ENCODE results near the gene DCTPP1. TPM values are rescaled to one million over a fixed set of nuclear protein-coding genes. Genes with fewer than 3 reads are reported as not detected.

DCTPP1 gene
- total and polyA plus RNA-seq, 9 of the 15 experiments (the other 6 are each of a cell fraction or from before 2014, with no cell fraction given): 45.0 to 132 (median 80.6) TPM

GRCh38 chr16:30381291-30382041 lies 48.4 kb downstream of the DCTPP1 start (continued):
- TF ChIP-seq, protein P1, sequence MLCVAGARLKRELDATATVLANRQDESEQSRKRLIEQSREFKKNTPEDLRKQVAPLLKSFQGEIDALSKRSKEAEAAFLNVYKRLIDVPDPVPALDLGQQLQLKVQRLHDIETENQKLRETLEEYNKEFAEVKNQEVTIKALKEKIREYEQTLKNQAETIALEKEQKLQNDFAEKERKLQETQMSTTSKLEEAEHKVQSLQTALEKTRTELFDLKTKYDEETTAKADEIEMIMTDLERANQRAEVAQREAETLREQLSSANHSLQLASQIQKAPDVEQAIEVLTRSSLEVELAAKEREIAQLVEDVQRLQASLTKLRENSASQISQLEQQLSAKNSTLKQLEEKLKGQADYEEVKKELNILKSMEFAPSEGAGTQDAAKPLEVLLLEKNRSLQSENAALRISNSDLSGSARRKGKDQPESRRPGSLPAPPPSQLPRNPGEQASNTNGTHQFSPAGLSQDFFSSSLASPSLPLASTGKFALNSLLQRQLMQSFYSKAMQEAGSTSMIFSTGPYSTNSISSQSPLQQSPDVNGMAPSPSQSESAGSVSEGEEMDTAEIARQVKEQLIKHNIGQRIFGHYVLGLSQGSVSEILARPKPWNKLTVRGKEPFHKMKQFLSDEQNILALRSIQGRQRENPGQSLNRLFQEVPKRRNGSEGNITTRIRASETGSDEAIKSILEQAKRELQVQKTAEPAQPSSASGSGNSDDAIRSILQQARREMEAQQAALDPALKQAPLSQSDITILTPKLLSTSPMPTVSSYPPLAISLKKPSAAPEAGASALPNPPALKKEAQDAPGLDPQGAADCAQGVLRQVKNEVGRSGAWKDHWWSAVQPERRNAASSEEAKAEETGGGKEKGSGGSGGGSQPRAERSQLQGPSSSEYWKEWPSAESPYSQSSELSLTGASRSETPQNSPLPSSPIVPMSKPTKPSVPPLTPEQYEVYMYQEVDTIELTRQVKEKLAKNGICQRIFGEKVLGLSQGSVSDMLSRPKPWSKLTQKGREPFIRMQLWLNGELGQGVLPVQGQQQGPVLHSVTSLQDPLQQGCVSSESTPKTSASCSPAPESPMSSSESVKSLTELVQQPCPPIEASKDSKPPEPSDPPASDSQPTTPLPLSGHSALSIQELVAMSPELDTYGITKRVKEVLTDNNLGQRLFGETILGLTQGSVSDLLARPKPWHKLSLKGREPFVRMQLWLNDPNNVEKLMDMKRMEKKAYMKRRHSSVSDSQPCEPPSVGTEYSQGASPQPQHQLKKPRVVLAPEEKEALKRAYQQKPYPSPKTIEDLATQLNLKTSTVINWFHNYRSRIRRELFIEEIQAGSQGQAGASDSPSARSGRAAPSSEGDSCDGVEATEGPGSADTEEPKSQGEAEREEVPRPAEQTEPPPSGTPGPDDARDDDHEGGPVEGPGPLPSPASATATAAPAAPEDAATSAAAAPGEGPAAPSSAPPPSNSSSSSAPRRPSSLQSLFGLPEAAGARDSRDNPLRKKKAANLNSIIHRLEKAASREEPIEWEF (CRISPR knock-in tag; IDR thresholded peaks at IDR 0.05): no peak
- peak; percentile 74; the same call in 1 of the 2 replicates for TF ChIP-seq SMAD4 (CRISPR knock-in tag; conservative IDR thresholded peaks at IDR 0.05)
- no peak for TF ChIP-seq ZBTB43 (CRISPR knock-in tag; IDR thresholded peaks at IDR 0.05)
- TF ChIP-seq BMI1 (IDR thresholded peaks at IDR 0.05; ENCODE audit: low read length): no peak
- no peak for TF ChIP-seq MCM3 (IDR thresholded peaks at IDR 0.05)
- 0 out of 2 replicates have a peak, but pooled peaks have one; percentile 44 for TF ChIP-seq MBD2 (IDR thresholded peaks at IDR 0.05; ENCODE audit: borderline replicate concordance, low read depth)

Data from K562 (cell line).